Esophagus squamous epithelium (tissue), 4 donors: ENCODE data around the gene LMAN1L.

Source experiments
- CTCF ChIP-seq, 6 experiments: fragments of 450-650 bp in 4 of 6; fragments of 200-600 bp in 2 of 6; sonication (generic) in 2 of 6; IDR thresholded peaks; one replicate each; pipeline ENCODE4 v1.5.1; 2016 to 2019; ENCODE audit warnings: antibody characterized with exemption in 6 of 6, mild to moderate bottlenecking in 4 of 6, moderate library complexity in 4 of 6
- POLR2A ChIP-seq, 4 donors: fragments of 450-650 bp; IDR thresholded peaks; one replicate each; pipeline ENCODE4 v1.6.1; 2017; ENCODE audit warnings: antibody characterized with exemption in 4 of 4, mild to moderate bottlenecking in 4 of 4, moderate library complexity in 3 of 4

- no peak for TF ChIP-seq POLR2A (IDR thresholded peaks at IDR 0.05)
- no peak for TF ChIP-seq CTCF (IDR thresholded peaks at IDR 0.05)
These were observed 39.3 kb downstream of the LMAN1L start for GRCh38 chr15:74851960-74852359.
